SK-N-SH treated with all-trans-retinoic acid at 6 μM for 48 hours (cell line): Measurements from ENCODE around the gene FAM78B.

Experiments used
- ATAC-seq: fragments of 200-7000 bp; cut with Tn5 transposase; 3 replicates; pipeline ENCODE4 v1.9.1; 2020; ENCODE audit warnings: mild to moderate bottlenecking, moderate library complexity
- ARNTL ChIP-seq: fragments of 450-650 bp; formaldehyde crosslinking; IDR thresholded peaks from 2 replicates; pipeline ENCODE4 v1.5.0; 2020; ENCODE audit warnings: low read depth, mild to moderate bottlenecking, moderate library complexity, borderline replicate concordance
- BACH2 ChIP-seq: fragments of 250-450 bp; sonication (Bioruptor Pico); IDR thresholded peaks from 2 replicates; pipeline ENCODE4 v1.9.0; 2021; ENCODE audit warnings: mild to moderate bottlenecking, borderline replicate concordance
- CREB5 ChIP-seq: fragments of 250-450 bp; sonication (Bioruptor Pico); IDR thresholded peaks from 2 replicates; pipeline ENCODE4 v1.5.1; 2020; ENCODE audit warnings: low read depth, mild to moderate bottlenecking, moderate library complexity
- CSDC2 ChIP-seq: fragments of 250-450 bp; sonication (Bioruptor Pico); IDR thresholded peaks from 2 replicates; pipeline ENCODE4 v1.5.0; 2020; ENCODE audit warnings: mild to moderate bottlenecking, moderate library complexity
- CSRNP3 ChIP-seq: fragments of 250-450 bp; sonication (Bioruptor Pico); IDR thresholded peaks from 2 replicates; pipeline ENCODE4 v1.5.1; 2021; ENCODE audit warnings: mild to moderate bottlenecking, moderate library complexity
- GLIS3 ChIP-seq: fragments of 250-450 bp; sonication (Bioruptor Pico); IDR thresholded peaks from 2 replicates; pipeline ENCODE4 v1.5.0; 2020; ENCODE audit warnings: mild to moderate bottlenecking, moderate library complexity
- ISL1 ChIP-seq: fragments of 250-450 bp; sonication (Bioruptor Pico); IDR thresholded peaks from 2 replicates; pipeline ENCODE4 v2.1.2; 2022; ENCODE audit warnings: mild to moderate bottlenecking, moderate library complexity
- OSR1 ChIP-seq: fragments of 250-450 bp; sonication (Bioruptor Pico); IDR thresholded peaks from 2 replicates; pipeline ENCODE4 v1.8.0; 2022; ENCODE audit warnings: moderate library complexity, mild to moderate bottlenecking, inconsistent platforms
- PATZ1 ChIP-seq: fragments of 250-450 bp; sonication (Bioruptor Pico); IDR thresholded peaks from 2 replicates; pipeline ENCODE4 v1.8.0; 2020; ENCODE audit warnings: mild to moderate bottlenecking, moderate library complexity, borderline replicate concordance
- POU6F1 ChIP-seq: fragments of 250-450 bp; sonication (Bioruptor Pico); IDR thresholded peaks from 2 replicates; pipeline ENCODE4 v1.8.0; 2021; ENCODE audit warnings: low read depth, mild to moderate bottlenecking, moderate library complexity, borderline replicate concordance
- RARB ChIP-seq: fragments of 250-450 bp; sonication (Bioruptor Pico); IDR thresholded peaks from 2 replicates; pipeline ENCODE4 v1.8.0; 2021; ENCODE audit warnings: mild to moderate bottlenecking, moderate library complexity
- SNAI2 ChIP-seq: fragments of 250-450 bp; sonication (Bioruptor Pico); IDR thresholded peaks from 2 replicates; pipeline ENCODE4 v1.5.0; 2020; ENCODE audit warnings: mild to moderate bottlenecking, moderate library complexity
- TOX ChIP-seq: fragments of 250-450 bp; sonication (Bioruptor Pico); IDR thresholded peaks from 2 replicates; pipeline ENCODE4 v1.8.0; 2021; ENCODE audit warnings: mild to moderate bottlenecking, moderate library complexity, borderline replicate concordance
- TSHZ2 ChIP-seq: fragments of 250-450 bp; sonication (Bioruptor Pico); IDR thresholded peaks from 2 replicates; pipeline ENCODE4 v1.5.0; 2020; ENCODE audit warnings: mild to moderate bottlenecking, moderate library complexity
- ZC3H10 ChIP-seq: fragments of 250-450 bp; sonication (Bioruptor Pico); IDR thresholded peaks from 2 replicates; pipeline ENCODE4 v1.5.1; 2021; ENCODE audit warnings: mild to moderate bottlenecking, moderate library complexity
- ZFP3 ChIP-seq: fragments of 250-450 bp; sonication (Bioruptor Pico); IDR thresholded peaks from 2 replicates; pipeline ENCODE4 v1.5.0; 2020; ENCODE audit warnings: mild to moderate bottlenecking, moderate library complexity
- ZNF565 ChIP-seq: fragments of 450-650 bp; formaldehyde crosslinking; conservative IDR thresholded peaks from 2 replicates; pipeline ENCODE4 v1.5.0; 2020; ENCODE audit warnings: low read depth, mild to moderate bottlenecking, moderate library complexity
- ZNF70 ChIP-seq: fragments of 450-650 bp; formaldehyde crosslinking; IDR thresholded peaks from 2 replicates; pipeline ENCODE4 v1.5.0; 2020; ENCODE audit warnings: mild to moderate bottlenecking, moderate library complexity
- ZNF8 ChIP-seq: fragments of 450-650 bp; formaldehyde crosslinking; IDR thresholded peaks from 2 replicates; pipeline ENCODE4 v1.5.0; 2020; ENCODE audit warnings: mild to moderate bottlenecking, moderate library complexity

FAM78B gene

GRCh38 chr1:166080967-166081870 lies 85.6 kb downstream of the FAM78B start:
- TF ChIP-seq SNAI2 (CRISPR knock-in tag) (no peak), TOX (CRISPR knock-in tag) (no peak), ZNF70 (no peak)
- ATAC-seq = no peak

- no peak for TF ChIP-seq ZFP3
- no peak for TF ChIP-seq ARNTL (CRISPR knock-in tag)
- TF ChIP-seq OSR1 (CRISPR knock-in tag) = no peak
- TF ChIP-seq ZNF565 (CRISPR knock-in tag) = no peak
- no peak for ATAC-seq
Observed at GRCh38 chr1:166080277-166080966, 86.4 kb downstream of the FAM78B start.

- ATAC-seq = no peak
Observed at GRCh38 chr1:166079276-166079675, 87.5 kb downstream of the FAM78B start.

GRCh38 chr1:166073489-166073888 lies 93.3 kb downstream of the FAM78B start:
- TF ChIP-seq CSDC2 (CRISPR knock-in tag) = no peak
- no peak for TF ChIP-seq ZC3H10
- no peak for TF ChIP-seq ISL1 (CRISPR knock-in tag)
- no peak for TF ChIP-seq POU6F1 (CRISPR knock-in tag)
- TF ChIP-seq ZNF565 (CRISPR knock-in tag) = no peak
- TF ChIP-seq ZNF8 (CRISPR knock-in tag) = no peak
- no peak for ATAC-seq

More at GRCh38 chr1:166079276-166079675, 87.5 kb downstream of the FAM78B start:
- TF ChIP-seq ZFP3 (no peak), OSR1 (CRISPR knock-in tag) (no peak)

GRCh38 chr1:166069390-166069789 lies 97.4 kb downstream of the FAM78B start:
- no peak for ATAC-seq
- no peak for TF ChIP-seq TSHZ2
- no peak for TF ChIP-seq POU6F1 (CRISPR knock-in tag)
- TF ChIP-seq RARB (CRISPR knock-in tag) = no peak
- TF ChIP-seq BACH2 (CRISPR knock-in tag) = no peak
- no peak for TF ChIP-seq GLIS3 (CRISPR knock-in tag)
- no peak for TF ChIP-seq CREB5 (CRISPR knock-in tag)
- TF ChIP-seq ZC3H10 = no peak
- TF ChIP-seq SNAI2 (CRISPR knock-in tag) = no peak
- TF ChIP-seq ARNTL (CRISPR knock-in tag) = no peak
- no peak for TF ChIP-seq ISL1 (CRISPR knock-in tag)
- no peak for TF ChIP-seq ZNF70
- TF ChIP-seq PATZ1 (CRISPR knock-in tag) = no peak
- TF ChIP-seq CSRNP3 (CRISPR knock-in tag) = no peak
